H9 (cell line): Measurements from ENCODE around the gene CFAP97. TPM values are rescaled to one million over a fixed set of nuclear protein-coding genes. Genes with fewer than 3 reads are reported as not detected.

Experiments
- DNase-seq: peaks from one replicate; pipeline ENCODE4 v3.0.0-alpha.2; 2017
- H2AFZ ChIP-seq: one replicate; pipeline ENCODE4 v1.6.1; 2013; ENCODE audit warnings: mild to moderate bottlenecking, low read length, control low read depth, moderate library complexity
- H2AK5ac ChIP-seq: 2 replicates; pipeline ENCODE4 v1.6.1; 2013; ENCODE audit warnings: low read length, control low read depth, mixed read lengths; ENCODE audit not compliant: insufficient read length
- H2BK120ac ChIP-seq: one replicate; pipeline ENCODE4 v1.6.1; 2013; ENCODE audit warnings: low read depth, mild to moderate bottlenecking, low read length, control low read depth, inconsistent platforms; ENCODE audit not compliant: poor library complexity, severe bottlenecking
- H2BK12ac ChIP-seq: 2 replicates; pipeline ENCODE4 v1.6.1; 2013; ENCODE audit warnings: low read length, control low read depth, mixed read lengths, low read depth; ENCODE audit not compliant: insufficient read length
- H2BK15ac ChIP-seq: 2 replicates; pipeline ENCODE4 v1.6.1; 2013; ENCODE audit warnings: low read depth, low read length, control low read depth
- H2BK20ac ChIP-seq: one replicate; pipeline ENCODE4 v1.6.1; 2013; ENCODE audit warnings: low read depth, mild to moderate bottlenecking, low read length, control low read depth, inconsistent platforms; ENCODE audit not compliant: poor library complexity, severe bottlenecking
- H2BK5ac ChIP-seq: 2 replicates; pipeline ENCODE4 v1.6.1; 2013; ENCODE audit warnings: low read length, control low read depth, mixed read lengths; ENCODE audit not compliant: insufficient read length
- H3K14ac ChIP-seq: 2 replicates; pipeline ENCODE4 v1.6.1; 2013; ENCODE audit warnings: low read length, control low read depth; ENCODE audit not compliant: insufficient read depth
- H3K18ac ChIP-seq: 2 replicates; pipeline ENCODE4 v1.6.1; 2013; ENCODE audit warnings: low read depth, mild to moderate bottlenecking, mixed read lengths, low read length, control low read depth; ENCODE audit not compliant: insufficient read length
- H3K23ac ChIP-seq: 2 replicates; pipeline ENCODE4 v1.6.1; 2013; ENCODE audit warnings: low read length, control low read depth, mixed read lengths, low read depth; ENCODE audit not compliant: insufficient read length
- H3K23me2 ChIP-seq: 2 replicates; pipeline ENCODE4 v1.6.1; 2013; ENCODE audit warnings: low read depth, mild to moderate bottlenecking, mixed read lengths, low read length, control low read depth; ENCODE audit not compliant: insufficient read length, poor library complexity, severe bottlenecking
- H3K27ac ChIP-seq: 2 replicates; pipeline ENCODE4 v1.5.1; 2013; ENCODE audit warnings: low read length, control low read depth, mixed read lengths, low read depth; ENCODE audit not compliant: insufficient read length
- H3K27me3 ChIP-seq: 2 replicates; pipeline ENCODE4 v1.6.1; 2013; ENCODE audit warnings: low read length, control low read depth, inconsistent platforms; ENCODE audit not compliant: insufficient read depth
- H3K4ac ChIP-seq: 2 replicates; pipeline ENCODE4 v1.6.1; 2013; ENCODE audit warnings: low read depth, mild to moderate bottlenecking, control low read depth, inconsistent platforms, low read length, moderate library complexity
- H3K4me1 ChIP-seq: 2 replicates; pipeline ENCODE4 v1.6.1; 2013; ENCODE audit warnings: low read length, control low read depth, inconsistent platforms; ENCODE audit not compliant: insufficient read depth
- H3K4me2 ChIP-seq: 2 replicates; pipeline ENCODE4 v1.6.1; 2013; ENCODE audit warnings: low read length, control low read depth, mixed read lengths; ENCODE audit not compliant: insufficient read length, insufficient read depth
- H3K56ac ChIP-seq: 2 replicates; pipeline ENCODE4 v1.6.1; 2013; ENCODE audit warnings: low read depth, mild to moderate bottlenecking, mixed read lengths, low read length, control low read depth; ENCODE audit not compliant: insufficient read length
- H3K79me1 ChIP-seq: 2 replicates; pipeline ENCODE4 v1.6.1; 2013; ENCODE audit warnings: low read depth, mild to moderate bottlenecking, moderate library complexity, low read length, control low read depth, inconsistent platforms; ENCODE audit not compliant: insufficient read depth, poor library complexity, severe bottlenecking
- H3K79me2 ChIP-seq: 2 replicates; pipeline ENCODE4 v1.6.1; 2013; ENCODE audit warnings: low read length, control low read depth, inconsistent platforms; ENCODE audit not compliant: insufficient read depth
- H3K9ac ChIP-seq: 2 replicates; pipeline ENCODE4 v1.6.1; 2013; ENCODE audit warnings: low read length, control low read depth, mixed read lengths; ENCODE audit not compliant: insufficient read length; ENCODE audit errors: extremely low read depth
- H3K9me3 ChIP-seq: one replicate; pipeline ENCODE4 v1.6.1; 2013; ENCODE audit warnings: low read depth, low read length, inconsistent platforms; ENCODE audit not compliant: control insufficient read depth
- H3T11ph ChIP-seq: one replicate; pipeline ENCODE4 v1.6.1; 2013; ENCODE audit warnings: mild to moderate bottlenecking, low read length, control low read depth, inconsistent platforms
- H4K20me1 ChIP-seq: one replicate; pipeline ENCODE4 v1.6.1; 2013; ENCODE audit not compliant: control insufficient read depth, insufficient read length, insufficient read depth
- H4K5ac ChIP-seq: 2 replicates; pipeline ENCODE4 v1.6.1; 2013; ENCODE audit warnings: low read depth, mild to moderate bottlenecking, mixed read lengths, low read length, control low read depth; ENCODE audit not compliant: insufficient read length
- H4K8ac ChIP-seq: replicated peaks from 2 replicates; pipeline ENCODE4 v1.6.1; 2013; ENCODE audit warnings: low read length, control low read depth, mixed read lengths, low read depth; ENCODE audit not compliant: insufficient read length
- H4K91ac ChIP-seq: 2 replicates; pipeline ENCODE4 v1.6.1; 2013; ENCODE audit warnings: low read depth, mild to moderate bottlenecking, moderate library complexity, mixed read lengths, low read length, control low read depth; ENCODE audit not compliant: insufficient read length
- H3K27ac Mint-ChIP-seq, 3 experiments: 2 replicates in 2 of 3; 3 replicates in 1 of 3; pipeline ENCODE4 v1.8.0; 2020 to 2021; ENCODE audit warnings: mixed read lengths in 3 of 3, mild to moderate bottlenecking in 1 of 3, moderate library complexity in 1 of 3
- H3K27me3 Mint-ChIP-seq: 2 replicates; pipeline ENCODE4 v1.8.0; 2021; ENCODE audit warnings: low read depth, mild to moderate bottlenecking, moderate library complexity, mixed read lengths
- H3K36me3 Mint-ChIP-seq, 3 experiments: 2 replicates in 2 of 3; 3 replicates in 1 of 3; pipeline ENCODE4 v1.8.0; 2020 to 2021; ENCODE audit warnings: low read depth in 3 of 3, mixed read lengths in 3 of 3; ENCODE audit not compliant: insufficient read depth in 1 of 3
- H3K4me1 Mint-ChIP-seq, 2 experiments: 2 replicates each; pipeline ENCODE4 v1.8.0; 2020; ENCODE audit warnings: mixed read lengths in 2 of 2
- H3K4me3 Mint-ChIP-seq, 2 experiments: 2 replicates in 1 of 2; 3 replicates in 1 of 2; pipeline ENCODE4 v1.8.0; 2020 to 2021; ENCODE audit warnings: mild to moderate bottlenecking in 2 of 2, mixed read lengths in 2 of 2, moderate library complexity in 1 of 2
- H3K9me3 Mint-ChIP-seq, 2 experiments: 2 replicates in 1 of 2; 3 replicates in 1 of 2; pipeline ENCODE4 v1.8.0; 2020; ENCODE audit warnings: mild to moderate bottlenecking in 2 of 2, mixed read lengths in 2 of 2, moderate library complexity in 1 of 2
- WGBS: extraction: QIAGEN DNeasy Blood & Tissue Kit; methylation state at CpG from one replicate; pipeline ENCODE4 v1.1.7; 2013; ENCODE audit warnings: missing lambda C conversion rate, low lambda C conversion rate, mixed read lengths; ENCODE audit not compliant: insufficient read length; ENCODE audit errors: extremely low coverage; 5-methylcytosine and 5-hydroxymethylcytosine counted together
- total RNA-seq: library from RNA; stranded (reverse); gene quantifications from 2 replicates; pipeline ENCODE4 v1.2.1, GENCODE V29; 2021
- TF ChIP-seq, protein P1 (sequence below): fragments of 200-600 bp; sonication (generic); conservative IDR thresholded peaks from 3 replicates; pipeline ENCODE4 v1.8.0; 2021; ENCODE audit warnings: antibody characterized with exemption, mild to moderate bottlenecking

The CFAP97 gene
- total RNA-seq, 1 experiment from 2014 or later, result 39.3 TPM

- Histone ChIP-seq H2BK15ac (no peak within 1 kb of the TSS), H2AK5ac (no peak within 1 kb of the TSS), H3K9me3 (no peaks in the 10 kb centered on the region), H3K23me2 (peaks cover 5% of the 10 kb centered on the region), H3K27ac (no peak within 1 kb of the TSS), H4K91ac (no peak within 1 kb of the TSS), H2AFZ (no peak within 1 kb of the TSS), H3K14ac (peak within 1 kb of the TSS; percentile 95), H3K9ac (peak within 1 kb of the TSS; percentile 71), H2BK5ac (no peak within 1 kb of the TSS), H2BK20ac (no peak within 1 kb of the TSS), H3K4me2 (peak within 1 kb of the TSS; percentile 75), H2BK120ac (no peak within 1 kb of the TSS), H3K4me1 (no peaks in the 10 kb centered on the region), H3T11ph (no peak within 1 kb of the TSS), H3K79me2 (no peaks in the 10 kb centered on the region; the same call in 1 of the 2 replicates), H4K8ac (no peak within 1 kb of the TSS), H3K27me3 (no peaks in the 10 kb centered on the region), H3K56ac (no peak within 1 kb of the TSS), H3K79me1 (no peaks in the 10 kb centered on the region), H4K5ac (no peak within 1 kb of the TSS), H3K23ac (no peak within 1 kb of the TSS), H3K4ac (no peak within 1 kb of the TSS), H4K20me1 (no peaks in the 10 kb centered on the region), H2BK12ac (no peak within 1 kb of the TSS), H3K18ac (peak within 1 kb of the TSS; percentile 92)
- peaks cover 21 to 22% of the 10 kb centered on the region in 2 experiments for H3K4me1 Mint-ChIP-seq
- no peaks in the 10 kb centered on the region; the same call in 1 of the 2 replicates for H3K27me3 Mint-ChIP-seq
- no peaks in the 10 kb centered on the region for H3K9me3 Mint-ChIP-seq
- WGBS, result no CpG with 5 or more reads among the region's 87 CpGs
- peaks cover 4 to 25% (median 24%) of the 10 kb centered on the region in 3 experiments; a peak in 6 of 7 replicates for H3K36me3 Mint-ChIP-seq
- TF ChIP-seq, protein P1, sequence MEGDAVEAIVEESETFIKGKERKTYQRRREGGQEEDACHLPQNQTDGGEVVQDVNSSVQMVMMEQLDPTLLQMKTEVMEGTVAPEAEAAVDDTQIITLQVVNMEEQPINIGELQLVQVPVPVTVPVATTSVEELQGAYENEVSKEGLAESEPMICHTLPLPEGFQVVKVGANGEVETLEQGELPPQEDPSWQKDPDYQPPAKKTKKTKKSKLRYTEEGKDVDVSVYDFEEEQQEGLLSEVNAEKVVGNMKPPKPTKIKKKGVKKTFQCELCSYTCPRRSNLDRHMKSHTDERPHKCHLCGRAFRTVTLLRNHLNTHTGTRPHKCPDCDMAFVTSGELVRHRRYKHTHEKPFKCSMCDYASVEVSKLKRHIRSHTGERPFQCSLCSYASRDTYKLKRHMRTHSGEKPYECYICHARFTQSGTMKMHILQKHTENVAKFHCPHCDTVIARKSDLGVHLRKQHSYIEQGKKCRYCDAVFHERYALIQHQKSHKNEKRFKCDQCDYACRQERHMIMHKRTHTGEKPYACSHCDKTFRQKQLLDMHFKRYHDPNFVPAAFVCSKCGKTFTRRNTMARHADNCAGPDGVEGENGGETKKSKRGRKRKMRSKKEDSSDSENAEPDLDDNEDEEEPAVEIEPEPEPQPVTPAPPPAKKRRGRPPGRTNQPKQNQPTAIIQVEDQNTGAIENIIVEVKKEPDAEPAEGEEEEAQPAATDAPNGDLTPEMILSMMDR, result peak; percentile 62
- peak; percentile 91 for DNase-seq
- H3K4me3 Mint-ChIP-seq, result peak within 1 kb of the TSS; percentile 80 to 90
- H3K27ac Mint-ChIP-seq, result peak within 1 kb of the TSS in 1 of 3 experiments; percentile 81; a peak in 5 of 7 replicates
Measured at GRCh38 chr4:185142912-185143600, 60.7 kb downstream of the CFAP97 start, which contains the start of gene SLC25A4. Gene SLC25A4, plus strand, starts transcription at chr4:185143266. Its CDS starts 107 bp downstream, at chr4:185143373.
